Measurements from ENCODE around the gene MED12L.

The MED12L gene

DNA sequence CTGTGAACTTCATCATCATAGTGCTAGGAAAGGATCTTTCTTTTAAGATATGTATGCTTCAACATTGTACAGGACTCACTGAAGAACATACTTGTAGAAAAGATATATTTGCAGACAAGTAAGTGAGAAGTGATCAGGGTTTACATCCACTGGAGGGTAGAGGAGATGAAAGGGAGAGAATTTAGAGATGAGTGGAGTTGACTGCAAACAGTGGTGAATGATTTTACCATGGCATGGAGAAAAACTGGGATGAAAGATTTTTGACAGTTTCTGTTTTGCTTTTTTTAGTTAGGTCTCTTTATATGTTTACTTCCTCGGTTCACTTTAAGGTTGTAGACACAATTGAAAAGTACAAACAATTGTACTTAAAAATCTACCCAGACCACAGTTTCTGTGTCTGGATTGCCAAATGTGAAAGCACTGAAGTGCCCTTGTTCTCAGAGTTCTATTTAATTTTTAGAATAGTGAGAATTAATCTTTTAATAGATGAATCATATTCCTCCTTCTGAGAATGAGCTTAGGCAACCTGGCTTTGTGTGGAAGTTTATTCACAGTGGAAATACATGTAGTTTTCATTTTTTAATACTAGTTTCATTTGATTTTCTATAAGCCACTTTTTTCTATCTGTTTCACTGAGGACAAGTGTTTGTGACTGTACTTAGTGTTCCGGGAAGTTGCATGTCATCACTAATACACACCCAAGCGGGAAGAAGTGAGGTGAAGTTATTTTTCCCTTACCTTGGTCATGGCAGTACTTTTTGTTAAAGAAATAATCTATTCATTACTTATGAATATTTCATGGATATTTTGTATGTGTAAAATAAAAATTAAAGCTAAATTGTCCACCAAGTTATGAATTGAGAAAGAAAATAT lies 119.3 kb downstream of the MED12L start:
- TF ChIP-seq POLR2AphosphoS5 (IDR thresholded peaks at IDR 0.05; ENCODE audit: low read depth): no peak
- TF ChIP-seq, protein P1, sequence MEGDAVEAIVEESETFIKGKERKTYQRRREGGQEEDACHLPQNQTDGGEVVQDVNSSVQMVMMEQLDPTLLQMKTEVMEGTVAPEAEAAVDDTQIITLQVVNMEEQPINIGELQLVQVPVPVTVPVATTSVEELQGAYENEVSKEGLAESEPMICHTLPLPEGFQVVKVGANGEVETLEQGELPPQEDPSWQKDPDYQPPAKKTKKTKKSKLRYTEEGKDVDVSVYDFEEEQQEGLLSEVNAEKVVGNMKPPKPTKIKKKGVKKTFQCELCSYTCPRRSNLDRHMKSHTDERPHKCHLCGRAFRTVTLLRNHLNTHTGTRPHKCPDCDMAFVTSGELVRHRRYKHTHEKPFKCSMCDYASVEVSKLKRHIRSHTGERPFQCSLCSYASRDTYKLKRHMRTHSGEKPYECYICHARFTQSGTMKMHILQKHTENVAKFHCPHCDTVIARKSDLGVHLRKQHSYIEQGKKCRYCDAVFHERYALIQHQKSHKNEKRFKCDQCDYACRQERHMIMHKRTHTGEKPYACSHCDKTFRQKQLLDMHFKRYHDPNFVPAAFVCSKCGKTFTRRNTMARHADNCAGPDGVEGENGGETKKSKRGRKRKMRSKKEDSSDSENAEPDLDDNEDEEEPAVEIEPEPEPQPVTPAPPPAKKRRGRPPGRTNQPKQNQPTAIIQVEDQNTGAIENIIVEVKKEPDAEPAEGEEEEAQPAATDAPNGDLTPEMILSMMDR (IDR thresholded peaks at IDR 0.05; ENCODE audit: insufficient read depth, low read length): no peak
- no peak for TF ChIP-seq GABPA (IDR thresholded peaks at IDR 0.05; ENCODE audit: low read depth)
- TF ChIP-seq SPI1 (IDR thresholded peaks at IDR 0.05; ENCODE audit: borderline replicate concordance, low read depth): no peak
- TF ChIP-seq, protein P2, sequence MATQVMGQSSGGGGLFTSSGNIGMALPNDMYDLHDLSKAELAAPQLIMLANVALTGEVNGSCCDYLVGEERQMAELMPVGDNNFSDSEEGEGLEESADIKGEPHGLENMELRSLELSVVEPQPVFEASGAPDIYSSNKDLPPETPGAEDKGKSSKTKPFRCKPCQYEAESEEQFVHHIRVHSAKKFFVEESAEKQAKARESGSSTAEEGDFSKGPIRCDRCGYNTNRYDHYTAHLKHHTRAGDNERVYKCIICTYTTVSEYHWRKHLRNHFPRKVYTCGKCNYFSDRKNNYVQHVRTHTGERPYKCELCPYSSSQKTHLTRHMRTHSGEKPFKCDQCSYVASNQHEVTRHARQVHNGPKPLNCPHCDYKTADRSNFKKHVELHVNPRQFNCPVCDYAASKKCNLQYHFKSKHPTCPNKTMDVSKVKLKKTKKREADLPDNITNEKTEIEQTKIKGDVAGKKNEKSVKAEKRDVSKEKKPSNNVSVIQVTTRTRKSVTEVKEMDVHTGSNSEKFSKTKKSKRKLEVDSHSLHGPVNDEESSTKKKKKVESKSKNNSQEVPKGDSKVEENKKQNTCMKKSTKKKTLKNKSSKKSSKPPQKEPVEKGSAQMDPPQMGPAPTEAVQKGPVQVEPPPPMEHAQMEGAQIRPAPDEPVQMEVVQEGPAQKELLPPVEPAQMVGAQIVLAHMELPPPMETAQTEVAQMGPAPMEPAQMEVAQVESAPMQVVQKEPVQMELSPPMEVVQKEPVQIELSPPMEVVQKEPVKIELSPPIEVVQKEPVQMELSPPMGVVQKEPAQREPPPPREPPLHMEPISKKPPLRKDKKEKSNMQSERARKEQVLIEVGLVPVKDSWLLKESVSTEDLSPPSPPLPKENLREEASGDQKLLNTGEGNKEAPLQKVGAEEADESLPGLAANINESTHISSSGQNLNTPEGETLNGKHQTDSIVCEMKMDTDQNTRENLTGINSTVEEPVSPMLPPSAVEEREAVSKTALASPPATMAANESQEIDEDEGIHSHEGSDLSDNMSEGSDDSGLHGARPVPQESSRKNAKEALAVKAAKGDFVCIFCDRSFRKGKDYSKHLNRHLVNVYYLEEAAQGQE (IDR thresholded peaks at IDR 0.05; ENCODE audit: insufficient replicate concordance, low read depth): no peak
- DNase-seq (ENCODE audit: low read depth in 1 of 2, low spot score in 1 of 2): no peak
- Histone ChIP-seq H3K4me3 (replicated peaks; ENCODE audit: insufficient read depth, low read length) (no peak overlapping the region), H3K27me3 (ENCODE audit: insufficient read depth, poor library complexity, severe bottlenecking) (no peaks in the 10 kb centered on the region), H3K27ac (replicated peaks) (no peak overlapping the region)

DNA sequence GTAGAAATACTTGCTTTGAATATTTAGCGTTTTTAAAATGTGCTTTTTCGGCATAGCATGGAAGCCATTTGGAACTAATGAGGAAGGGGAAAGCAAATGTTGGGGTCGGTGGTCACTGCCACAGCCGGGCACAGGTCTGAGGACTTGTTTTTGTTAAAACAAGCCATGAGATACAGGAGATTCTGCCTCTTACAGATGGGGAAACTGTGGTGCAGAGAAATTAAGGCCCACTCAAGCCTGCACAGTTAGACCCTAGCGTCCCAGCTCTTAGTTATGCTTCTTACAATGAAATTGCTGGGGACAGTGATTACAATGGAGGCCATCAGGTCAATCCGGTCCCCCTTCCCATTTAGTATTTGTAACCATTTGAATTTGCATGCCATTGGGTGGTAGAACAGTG lies 120.0 kb downstream of the MED12L start:
- Histone ChIP-seq H3K27ac (replicated peaks) (no peak overlapping the region), H3K4me3 (replicated peaks; ENCODE audit: insufficient read depth, low read length) (no peak overlapping the region), H3K27me3 (ENCODE audit: insufficient read depth, poor library complexity, severe bottlenecking) (no peaks in the 10 kb centered on the region)
- no peak for DNase-seq (ENCODE audit: low read depth in 1 of 2, low spot score in 1 of 2)
- TF ChIP-seq, protein P1 (IDR thresholded peaks at IDR 0.05; ENCODE audit: insufficient read depth, low read length): no peak
- TF ChIP-seq, protein P2 (IDR thresholded peaks at IDR 0.05; ENCODE audit: insufficient replicate concordance, low read depth): no peak
- TF ChIP-seq GABPA (IDR thresholded peaks at IDR 0.05; ENCODE audit: low read depth) (no peak), POLR2AphosphoS5 (IDR thresholded peaks at IDR 0.05; ENCODE audit: low read depth) (no peak), SPI1 (IDR thresholded peaks at IDR 0.05; ENCODE audit: borderline replicate concordance, low read depth) (no peak)

DNA sequence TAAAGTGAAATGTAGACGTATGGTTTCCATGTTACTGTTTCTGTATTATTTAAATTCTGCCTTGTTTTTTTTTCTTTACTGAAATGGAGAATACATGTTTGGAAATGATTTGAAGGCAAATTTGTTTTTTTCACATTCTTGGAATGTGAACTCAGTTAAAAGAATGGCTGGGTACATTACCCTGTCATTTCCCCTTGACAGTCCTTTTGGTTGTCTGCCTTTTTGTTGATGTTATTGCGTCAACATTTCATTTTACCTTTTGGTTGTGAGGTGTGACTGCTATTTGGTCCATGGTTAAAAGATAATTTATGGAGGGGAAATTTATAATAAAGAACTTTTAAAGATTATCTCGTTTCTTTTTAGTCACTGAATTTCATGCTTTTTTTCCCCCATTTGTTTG lies 120.7 kb downstream of the MED12L start:
- Histone ChIP-seq H3K4me3 (replicated peaks; ENCODE audit: insufficient read depth, low read length) (no peak overlapping the region), H3K27me3 (ENCODE audit: insufficient read depth, poor library complexity, severe bottlenecking) (no peaks in the 10 kb centered on the region), H3K27ac (replicated peaks) (no peak overlapping the region)
- TF ChIP-seq, protein P1 (IDR thresholded peaks at IDR 0.05; ENCODE audit: insufficient read depth, low read length): no peak
- TF ChIP-seq GABPA (IDR thresholded peaks at IDR 0.05; ENCODE audit: low read depth) (no peak), POLR2AphosphoS5 (IDR thresholded peaks at IDR 0.05; ENCODE audit: low read depth) (no peak), SPI1 (IDR thresholded peaks at IDR 0.05; ENCODE audit: borderline replicate concordance, low read depth) (no peak)
- TF ChIP-seq, protein P2 (IDR thresholded peaks at IDR 0.05; ENCODE audit: insufficient replicate concordance, low read depth): no peak
- no peak for DNase-seq (ENCODE audit: low read depth in 1 of 2, low spot score in 1 of 2)
